GM08714 (cell line): ENCODE measurements around the gene GNAS-AS1.
"Not testable (repeated sequence)": the region's sequence is repeated elsewhere in the genome, so short reads cannot be mapped to it uniquely, and the experiment has no call there.

Experiments
- H3K4me3 ChIP-seq: fragments of 200-500 bp; sonication (Bioruptor generic); 2 replicates; pipeline ENCODE4 v1.5.1; 2014; ENCODE audit warnings: mild to moderate bottlenecking, low read length, inconsistent platforms
- ZNF274 ChIP-seq: IDR thresholded peaks from 2 replicates; pipeline ENCODE4 v1.6.1; 2012; ENCODE audit warnings: mild to moderate bottlenecking, low read depth, low read length

Gene GNAS-AS1

GRCh38 chr20:58840816-58841538 is 9.7 kb downstream of the GNAS-AS1 start:
- no peak for TF ChIP-seq ZNF274
- no peak overlapping the region for H3K4me3 ChIP-seq

- H3K4me3 ChIP-seq, result no peak overlapping the region
- TF ChIP-seq ZNF274, result no peak
Measured at GRCh38 chr20:58839991-58840747, 10.5 kb downstream of the GNAS-AS1 start.

DNA sequence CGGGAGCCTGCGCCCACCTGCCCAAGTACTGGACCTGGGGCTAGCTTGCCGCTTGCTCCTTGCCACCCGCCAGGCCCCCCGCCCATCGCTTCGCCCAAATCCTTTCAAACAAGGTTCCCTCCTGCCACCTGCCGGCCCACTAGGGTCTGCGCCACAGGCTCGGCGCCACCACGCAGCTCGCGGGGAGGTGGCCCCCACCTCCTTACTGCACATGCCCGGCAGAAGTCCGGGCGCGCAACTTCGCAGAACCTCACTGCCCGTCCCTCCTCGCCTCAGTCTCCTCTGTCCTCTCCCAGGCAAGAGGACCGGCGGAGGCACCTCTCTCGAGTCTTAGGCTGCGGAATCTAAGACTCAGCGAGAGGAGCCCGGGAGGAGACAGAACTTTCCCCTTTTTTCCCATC is 11.2 kb downstream of the GNAS-AS1 start:
- H3K4me3 ChIP-seq, result no peak overlapping the region
- no peak for TF ChIP-seq ZNF274

DNA sequence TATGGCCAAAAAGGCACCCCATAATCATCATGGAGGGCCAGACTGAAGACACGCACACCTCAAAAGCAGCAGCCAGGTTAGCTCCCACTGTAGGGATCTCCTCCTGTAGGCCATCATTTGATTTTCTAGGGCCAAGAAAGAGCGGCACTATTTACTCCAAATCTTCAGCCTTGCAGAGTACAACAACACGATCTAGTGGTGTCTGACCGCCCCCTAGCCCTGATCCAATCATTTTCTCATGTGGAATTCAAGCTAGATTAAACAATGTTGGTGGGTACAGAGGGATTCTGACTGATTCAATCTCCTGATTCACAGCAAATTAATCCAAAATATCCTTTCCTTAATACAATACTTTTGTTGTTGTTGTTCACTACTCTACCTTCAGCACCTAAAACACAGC is 12.5 kb downstream of the GNAS-AS1 start:
- no peak overlapping the region for H3K4me3 ChIP-seq
- no peak for TF ChIP-seq ZNF274

DNA sequence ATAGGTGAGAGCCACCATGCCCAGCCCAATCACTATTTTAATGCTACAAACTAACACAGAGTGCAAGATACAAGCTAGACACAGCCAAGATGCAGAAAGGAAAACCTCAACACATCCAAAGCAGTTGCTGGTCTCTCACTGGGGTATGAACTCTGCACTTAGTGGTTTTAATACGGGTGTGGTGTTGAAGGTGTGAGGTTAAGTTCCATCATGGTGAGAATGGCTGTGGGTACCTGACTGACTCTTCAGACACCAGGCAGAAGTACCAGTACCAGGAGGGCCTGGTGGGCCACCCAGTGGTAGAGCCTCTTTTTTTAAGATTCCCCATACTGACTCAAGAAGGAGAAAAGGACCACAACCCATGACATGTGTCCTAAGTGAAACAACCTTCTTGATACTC is 13.0 kb downstream of the GNAS-AS1 start:
- no peak overlapping the region for H3K4me3 ChIP-seq
- no peak for TF ChIP-seq ZNF274

DNA sequence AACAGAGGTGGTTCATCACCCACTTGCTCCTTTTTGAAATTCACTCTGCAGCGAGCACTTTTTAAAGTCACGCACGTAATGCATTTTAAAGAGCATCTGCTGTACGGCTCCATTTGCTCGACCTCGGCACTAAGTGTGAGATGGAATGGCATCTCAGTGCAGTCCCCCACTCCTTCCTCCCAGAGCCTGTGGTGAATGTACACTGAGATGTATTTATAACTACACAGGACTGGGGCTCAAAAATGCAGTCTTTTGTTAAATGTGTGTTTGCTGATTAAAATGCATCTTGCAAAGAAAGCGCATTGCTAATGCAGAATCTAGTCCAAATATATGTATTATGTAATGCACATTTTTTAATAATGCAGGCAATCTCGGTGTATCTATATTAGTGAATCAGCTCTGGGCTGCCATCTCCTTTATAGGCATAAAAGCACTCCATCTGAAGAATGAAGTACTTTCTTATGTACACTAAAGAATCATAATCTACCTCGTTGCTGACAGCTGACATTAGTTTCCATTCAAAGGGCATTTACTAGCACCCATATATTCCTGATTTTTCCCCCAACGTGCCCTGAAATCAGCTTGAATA is 14.0 kb downstream of the GNAS-AS1 start:
- TF ChIP-seq ZNF274, result no peak

GRCh38 chr20:58835231-58835630 is 15.5 kb downstream of the GNAS-AS1 start:
- no peak overlapping the region for H3K4me3 ChIP-seq
- no peak for TF ChIP-seq ZNF274

More for the DNA sequence above, 14.0 kb downstream of the GNAS-AS1 start:
- H3K4me3 ChIP-seq, result no peak overlapping the region

- H3K4me3 ChIP-seq, result no peak overlapping the region
- no peak for TF ChIP-seq ZNF274
Measured at GRCh38 chr20:58833921-58834320, 16.8 kb downstream of the GNAS-AS1 start.

DNA sequence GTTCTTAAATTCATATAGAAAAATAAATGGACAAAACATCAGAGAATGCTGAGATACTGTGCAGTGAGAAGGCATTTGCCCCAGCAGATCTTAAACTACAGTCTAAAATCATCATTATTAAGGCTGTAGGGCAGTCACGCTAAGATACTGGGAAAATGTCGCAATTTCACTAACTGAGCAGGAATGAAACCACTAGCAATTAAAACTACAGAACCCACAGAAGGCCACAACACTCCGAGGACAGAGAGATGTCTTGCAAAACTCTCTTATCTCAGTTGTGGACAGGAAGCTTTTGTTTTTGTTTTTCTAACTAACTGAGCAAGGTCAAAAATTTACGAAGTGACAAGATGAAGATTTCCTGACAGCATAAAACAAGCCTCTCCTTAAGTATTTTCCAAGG is 18.2 kb downstream of the GNAS-AS1 start:
- H3K4me3 ChIP-seq, result no peak overlapping the region
- TF ChIP-seq ZNF274, result no peak

- no peak for TF ChIP-seq ZNF274
- no peak overlapping the region for H3K4me3 ChIP-seq
Measured at GRCh38 chr20:58829531-58829941, 21.2 kb downstream of the GNAS-AS1 start.

GRCh38 chr20:58828804-58829203 is 21.9 kb downstream of the GNAS-AS1 start:
- not testable (repeated sequence) for H3K4me3 ChIP-seq

GRCh38 chr20:58828136-58828535 is 22.6 kb downstream of the GNAS-AS1 start:
- H3K4me3 ChIP-seq, result no peak overlapping the region
- no peak for TF ChIP-seq ZNF274

DNA sequence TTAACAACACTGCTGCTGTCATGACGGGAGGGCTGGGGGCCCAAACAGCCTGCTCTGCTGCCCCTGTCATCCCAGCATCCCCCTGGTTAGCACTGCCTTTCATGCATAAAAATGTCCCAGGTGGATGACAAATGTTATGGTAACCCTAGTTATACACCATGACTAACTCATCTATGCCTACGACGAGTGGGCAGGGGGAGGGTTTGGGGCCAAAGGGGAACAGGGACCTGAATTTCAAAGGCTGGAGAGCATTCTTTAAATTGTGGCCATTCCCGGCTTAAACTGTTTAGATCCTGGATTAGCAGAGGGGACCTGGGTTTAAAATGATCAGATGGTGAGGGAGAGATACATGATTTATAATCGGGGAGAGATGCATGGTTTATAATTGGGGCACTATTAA is 24.4 kb downstream of the GNAS-AS1 start:
- H3K4me3 ChIP-seq, result no peak overlapping the region
- TF ChIP-seq ZNF274, result no peak

DNA sequence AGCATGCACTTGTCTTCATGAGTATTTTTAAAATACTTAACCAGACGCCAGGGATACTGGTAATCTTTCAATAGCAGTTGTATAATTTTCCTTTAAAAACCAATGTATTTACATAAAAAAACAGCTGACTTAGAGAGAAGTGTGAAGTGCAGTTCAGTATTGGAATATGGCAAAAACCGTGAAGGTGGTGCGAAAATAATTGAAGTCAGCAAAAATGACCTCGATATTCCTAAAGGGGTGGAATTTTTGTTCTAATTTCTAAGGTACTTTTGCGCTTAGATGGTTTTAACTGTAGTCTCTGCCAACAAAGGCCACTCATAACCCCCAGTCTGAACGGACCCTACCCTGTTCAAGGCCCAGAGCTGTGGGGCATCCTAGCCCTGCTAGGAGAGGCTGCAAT is 25.3 kb downstream of the GNAS-AS1 start:
- TF ChIP-seq ZNF274, result no peak
- H3K4me3 ChIP-seq, result no peak overlapping the region

DNA sequence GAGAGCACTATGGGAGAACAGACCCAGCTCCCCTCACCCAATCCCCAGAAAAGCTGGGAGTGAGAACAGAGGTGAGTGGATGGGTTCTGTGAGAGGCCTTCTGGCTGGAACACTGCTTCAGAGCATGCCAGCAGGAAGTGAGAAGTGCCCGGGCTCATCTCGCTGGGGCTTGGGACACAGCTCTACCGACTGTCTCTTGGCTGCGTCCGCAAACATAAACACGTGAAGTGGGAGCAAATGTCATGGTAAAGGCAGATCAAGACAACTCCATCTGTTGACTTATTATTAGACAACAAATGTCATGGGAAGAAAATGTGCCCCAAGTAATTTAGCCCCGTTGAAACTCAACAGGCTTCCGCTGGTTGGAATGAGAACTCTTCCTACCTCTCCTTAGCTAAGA is 25.9 kb downstream of the GNAS-AS1 start:
- no peak for TF ChIP-seq ZNF274
- no peak overlapping the region for H3K4me3 ChIP-seq
